Hematopoietic multipotent progenitor cell treated with erythropoietin and hydrocortisone succinate and interleukin-3 and kit ligand, for 15 days (in vitro differentiated cells): ENCODE results near the gene TPM2.
A peak's percentile ranks its signal among the peaks of the same experiment; 100 is the strongest.
"Not testable (repeated sequence)": the region's sequence is repeated elsewhere in the genome, so short reads cannot be mapped to it uniquely, and the experiment has no call there.

Experiments used
- DNase-seq: peaks from one replicate; pipeline ENCODE4 v3.0.0-alpha.2; 2015; ENCODE audit warnings: low spot score

The TPM2 gene

GRCh38 chr9:35656348-35656747 is 33.4 kb downstream of the TPM2 start:
- DNase-seq = no peak

- no peak for DNase-seq
These were observed 36.1 kb downstream of the TPM2 start for GRCh38 chr9:35653611-35654010.

- DNase-seq = no peak
These were observed 36.9 kb downstream of the TPM2 start for GRCh38 chr9:35652829-35653209.

GRCh38 chr9:35651956-35652828 is 37.5 kb downstream of the TPM2 start:
- no peak for DNase-seq

GRCh38 chr9:35650341-35651158 is 39.2 kb downstream of the TPM2 start, which contains the start of gene SIT1:
Gene SIT1, minus strand, starts transcription at chr9:35650931. Its CDS starts 78 bp downstream, at chr9:35650853.
- DNase-seq = no peak

GRCh38 chr9:35649431-35650340 is 40.0 kb downstream of the TPM2 start:
- DNase-seq = no peak

- DNase-seq = peak; percentile 86
These were observed 43.0 kb downstream of the TPM2 start for GRCh38 chr9:35646533-35647265.

GRCh38 chr9:35646153-35646532 is 43.6 kb downstream of the TPM2 start:
- no peak for DNase-seq

- not testable (repeated sequence) for DNase-seq
These were observed 44.0 kb downstream of the TPM2 start for GRCh38 chr9:35645736-35646135.

GRCh38 chr9:35643046-35643445 is 46.7 kb downstream of the TPM2 start:
- no peak for DNase-seq

- DNase-seq = not testable (repeated sequence)
These were observed 48.2 kb downstream of the TPM2 start for GRCh38 chr9:35641478-35641877.

- not testable (repeated sequence) for DNase-seq
These were observed 49.3 kb downstream of the TPM2 start for GRCh38 chr9:35640431-35640830.

- DNase-seq = no peak
These were observed 50.1 kb downstream of the TPM2 start for GRCh38 chr9:35639631-35640030.

- not testable (repeated sequence) for DNase-seq
These were observed 50.5 kb downstream of the TPM2 start for GRCh38 chr9:35639225-35639624.

- DNase-seq = not testable (repeated sequence)
These were observed 51.0 kb downstream of the TPM2 start for GRCh38 chr9:35638751-35639150.

- not testable (repeated sequence) for DNase-seq
These were observed 52.2 kb downstream of the TPM2 start for GRCh38 chr9:35637427-35637955.

- DNase-seq = not testable (repeated sequence)
These were observed 52.9 kb downstream of the TPM2 start for GRCh38 chr9:35636877-35637246.

GRCh38 chr9:35636135-35636876 is 53.4 kb downstream of the TPM2 start:
- no peak for DNase-seq

- no peak for DNase-seq
These were observed 54.0 kb downstream of the TPM2 start for GRCh38 chr9:35635730-35636129.
